Heart left ventricle (tissue), 16 donors: Measurements from ENCODE around the gene HAPLN2. TPM values are rescaled to one million over a fixed set of nuclear protein-coding genes. Genes with fewer than 3 reads are reported as not detected.

ENCODE experiments used
- ATAC-seq, 4 donors: fragments of 200-7000 bp; cut with Tn5 transposase; one replicate each; pipeline ENCODE4 v1.9.1; 2020 to 2022; ENCODE audit warnings: moderate library complexity in 4 of 4, mild to moderate bottlenecking in 3 of 4, moderate number of reproducible peaks in 1 of 4
- DNase-seq, 5 donors: peaks; one replicate each; pipeline ENCODE4 v3.0.0-alpha.2; 2020
- H3K27ac ChIP-seq, 12 donors: fragments of 200-600 bp; sonication (generic) in 4 of 12; one replicate each; pipeline versions ENCODE4 v1.5.0 to v1.8.0; 2016 to 2022; ENCODE audit warnings: mild to moderate bottlenecking in 2 of 12
- H3K27me3 ChIP-seq, 9 donors: fragments of 200-600 bp; sonication (generic) in 2 of 9; one replicate each; pipeline versions ENCODE4 v1.5.1 to v1.8.0; 2016 to 2022; ENCODE audit warnings: mild to moderate bottlenecking in 3 of 9
- H3K36me3 ChIP-seq, 9 donors: fragments of 200-600 bp; sonication (generic) in 2 of 9; one replicate each; pipeline versions ENCODE4 v1.5.0 to v1.8.0; 2018 to 2022; ENCODE audit warnings: mild to moderate bottlenecking in 2 of 9
- H3K4me1 ChIP-seq, 12 donors: fragments of 200-600 bp; sonication (generic) in 4 of 12; one replicate each; pipeline versions ENCODE4 v1.5.0 to v1.8.0; 2016 to 2022; ENCODE audit warnings: mild to moderate bottlenecking in 3 of 12
- H3K4me3 ChIP-seq, 12 donors: fragments of 200-600 bp; sonication (generic) in 4 of 12; one replicate each; pipeline versions ENCODE4 v1.5.0 to v1.8.0; 2017 to 2022; ENCODE audit warnings: mild to moderate bottlenecking in 9 of 12, moderate library complexity in 4 of 12
- H3K9me3 ChIP-seq, 12 donors: fragments of 200-600 bp; sonication (generic) in 4 of 12; one replicate each; pipeline versions ENCODE4 v1.5.0 to v1.8.0; 2016 to 2022; ENCODE audit warnings: mild to moderate bottlenecking in 1 of 12
- POLR2A ChIP-seq, 2 donors: fragments of 450-650 bp; IDR thresholded peaks; one replicate each; pipeline ENCODE4 v1.6.1; 2017; ENCODE audit warnings: antibody characterized with exemption in 2 of 2, mild to moderate bottlenecking in 2 of 2, moderate library complexity in 2 of 2
- WGBS, 4 donors: extraction: QIAGEN DNeasy Blood & Tissue Kit in 2 of 4; methylation state at CpG; one replicate each; pipeline versions ENCODE4 v1.1.5 to v1.1.7; 2013 to 2018; 5-methylcytosine and 5-hydroxymethylcytosine counted together
- intact Hi-C, 10 donors: fragments of 100-400 bp; cut with DNase I; formaldehyde crosslinking; loops; one replicate each; pipeline versions ENCODE4 v1.11.1 to v1.14.2; 2022
- polyA plus RNA-seq, 2 donors: library from polyadenylated mRNA; stranded (reverse); fragments of 200-250 nt; gene quantifications; one replicate each; pipeline ENCODE4 v1.2.3, GENCODE V29; 2013
- total RNA-seq, 9 donors: library from RNA; depleted of rRNA in 2 of 9; stranded (reverse); fragments of >200 nt in 2 of 9; fragmentation: NEBNext Ultra II Directional in 3 of 9; extraction: Animal tissue kit (Norgen Biotek cat#: 25700) in 3 of 9; gene quantifications; one replicate each; pipeline versions ENCODE4 v1.1.0 to v1.2.4, GENCODE V29; 2016 to 2023
- TF ChIP-seq, protein P1 (sequence below), 12 donors: fragments of 200-600 bp; sonication (generic) in 4 of 12; IDR thresholded peaks; one replicate each; pipeline versions ENCODE4 v1.5.0 to v1.8.0; 2018 to 2022; ENCODE audit warnings: antibody characterized with exemption in 12 of 12, mild to moderate bottlenecking in 5 of 12
- donor health status: ischemic (EF 13 %, LVEDD 7.1; RV severe dilation, severe dysfunction).
- donor health status: healthy with polysubstance abuse.
- donor health status: DM: no; HTN: yes; CAD: no.
- donor health status: DM: no; HTN: no; CAD: no.
- donor health status: ischemic (EF 25% LVEDD 6.9; RV normal size, moderate dysfunction).
- donor health status: ischemic (EF 25% LVEDD 5.7; RV mildly dilated, moderate dysfunction).
- donor health status: healthy.
- donor health status: DM: yes; HTN: yes; CAD: no.
- donor health status: ischemic (EF 35%, LVEDD 5.7; RV mildly dilated, moderate dysfunction).
- donor health status: nonischemic (EF 11% LVEDD 7.7; RV severe dilation, severe dysfunction).
- donor health status: DM: yes; HTN: yes; CAD: no.
- donor health status: PGD.
- donor health status: ischemic (EF 29% LVEDD 5.4; RV normal size, mild dysfunction).
- donor health status: nonischemic (EF 23%, LVEDD 6.1; RV moderate dilation, normal function).

Gene HAPLN2
- total and polyA plus RNA-seq, 11 donors = 0.52 to 3.0 (median 1.1) TPM

DNA sequence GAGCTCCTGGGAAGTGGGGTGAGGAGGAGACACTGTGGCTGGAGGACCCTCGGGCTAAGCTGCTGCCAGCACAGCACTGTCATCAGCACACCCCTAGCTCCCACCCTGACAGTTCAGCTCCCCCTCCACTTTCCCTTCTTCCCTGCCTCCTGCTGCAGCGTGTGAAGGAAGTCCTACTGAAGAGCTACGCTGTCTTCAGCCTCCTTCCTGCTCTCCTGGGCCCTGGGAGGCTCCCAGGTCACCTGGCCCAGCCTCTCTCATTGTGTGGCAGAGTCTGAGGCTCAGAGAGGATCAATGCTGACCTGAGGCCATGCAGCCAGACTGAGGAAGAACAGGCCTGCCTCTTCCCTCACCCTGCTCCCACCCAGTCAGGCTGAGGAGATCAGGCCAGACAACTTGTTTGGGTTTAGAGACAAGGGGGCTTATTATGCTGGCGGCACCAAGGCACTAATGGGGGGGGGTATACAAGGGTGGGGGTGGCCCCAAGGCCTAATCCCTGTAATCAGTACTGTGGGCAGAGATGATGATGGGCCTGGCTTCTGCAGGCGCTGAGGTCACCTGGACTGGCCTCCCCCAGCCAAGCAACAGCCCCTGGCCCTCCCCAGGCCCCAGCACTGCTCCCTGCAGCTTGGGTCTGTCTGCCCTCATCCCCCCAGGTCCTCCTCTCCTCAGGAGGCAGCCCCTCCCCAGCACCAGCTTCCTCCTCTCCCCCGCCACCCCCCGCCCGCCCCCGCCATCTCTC, 48.9 kb downstream of the HAPLN2 start:
- Histone ChIP-seq H3K9me3 (no peaks in the 10 kb centered on the region), H3K36me3 (peaks cover 0 to 32% (median 24%) of the 10 kb centered on the region in 9 donors), H3K4me3 (no peak overlapping the region), H3K27me3 (no peaks in the 10 kb centered on the region), H3K27ac (peak overlapping the region; percentile 90 to 99 (median 96)), H3K4me1 (peaks cover 53 to 100% (median 89%) of the 10 kb centered on the region in 12 donors)
- intact Hi-C loops = loop anchor here in 4 of 10 donors (5.0 to 10.0 kb wide), 3 partner anchors 163 to 553 kb away; partner anchors contain the start of genes MEF2D (in 3 of the 4) and LMNA (in 1 of the 4)
- 43 to 65% (median 56%) methylated on average over 8 to 9 of the region's 9 CpGs for WGBS, 4 donors
- TF ChIP-seq, protein P1, sequence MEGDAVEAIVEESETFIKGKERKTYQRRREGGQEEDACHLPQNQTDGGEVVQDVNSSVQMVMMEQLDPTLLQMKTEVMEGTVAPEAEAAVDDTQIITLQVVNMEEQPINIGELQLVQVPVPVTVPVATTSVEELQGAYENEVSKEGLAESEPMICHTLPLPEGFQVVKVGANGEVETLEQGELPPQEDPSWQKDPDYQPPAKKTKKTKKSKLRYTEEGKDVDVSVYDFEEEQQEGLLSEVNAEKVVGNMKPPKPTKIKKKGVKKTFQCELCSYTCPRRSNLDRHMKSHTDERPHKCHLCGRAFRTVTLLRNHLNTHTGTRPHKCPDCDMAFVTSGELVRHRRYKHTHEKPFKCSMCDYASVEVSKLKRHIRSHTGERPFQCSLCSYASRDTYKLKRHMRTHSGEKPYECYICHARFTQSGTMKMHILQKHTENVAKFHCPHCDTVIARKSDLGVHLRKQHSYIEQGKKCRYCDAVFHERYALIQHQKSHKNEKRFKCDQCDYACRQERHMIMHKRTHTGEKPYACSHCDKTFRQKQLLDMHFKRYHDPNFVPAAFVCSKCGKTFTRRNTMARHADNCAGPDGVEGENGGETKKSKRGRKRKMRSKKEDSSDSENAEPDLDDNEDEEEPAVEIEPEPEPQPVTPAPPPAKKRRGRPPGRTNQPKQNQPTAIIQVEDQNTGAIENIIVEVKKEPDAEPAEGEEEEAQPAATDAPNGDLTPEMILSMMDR (IDR thresholded peaks at IDR 0.05) = no peak
- TF ChIP-seq POLR2A (IDR thresholded peaks at IDR 0.05) = no peak
- peak in 3 of 4 donors; percentile 1 to 10 (median 2) for ATAC-seq
- no peak for DNase-seq

DNA sequence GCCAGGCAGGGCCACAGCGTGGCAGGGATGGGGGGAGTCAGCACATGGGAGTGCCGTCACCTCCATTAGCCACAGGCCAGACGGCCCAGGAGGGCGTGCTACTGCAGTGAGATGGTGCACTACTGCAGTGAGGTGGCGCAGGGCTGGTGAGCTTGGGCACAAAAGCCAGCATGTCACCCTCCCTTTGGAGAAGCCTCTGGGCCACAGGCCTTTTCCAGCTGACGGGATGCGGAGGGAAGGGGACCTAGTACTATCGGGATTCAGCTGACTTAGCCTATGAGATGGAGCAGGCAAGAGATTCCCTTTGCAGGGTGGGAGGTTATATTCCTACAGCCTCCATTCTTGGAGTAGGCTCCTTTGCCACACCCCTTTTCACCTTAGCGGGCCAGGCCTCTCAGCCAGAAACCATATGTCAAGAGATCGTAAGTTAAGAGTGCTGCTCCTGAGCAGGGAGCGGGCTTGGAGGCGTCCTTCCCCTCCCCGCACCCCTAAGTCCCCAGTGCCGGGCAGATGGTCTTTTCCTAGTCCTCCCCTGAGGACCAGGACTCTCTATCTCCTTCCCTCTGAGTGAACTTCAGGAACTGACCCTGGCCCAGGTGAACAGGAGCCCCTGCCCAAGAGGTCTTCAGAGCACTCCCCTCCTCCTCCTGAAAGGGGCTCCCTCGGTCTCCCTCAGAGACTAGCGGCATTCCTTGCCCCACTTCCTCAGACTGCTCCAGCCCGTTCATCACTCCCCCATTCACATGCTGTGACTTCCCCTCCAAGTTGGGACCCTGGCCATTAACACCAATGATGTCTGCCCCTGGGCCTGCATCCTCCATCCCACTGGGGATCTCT, 49.8 kb downstream of the HAPLN2 start:
- H3K27me3 ChIP-seq = no peaks in the 10 kb centered on the region
- peak overlapping the region; percentile 90 to 99 (median 96) for H3K27ac ChIP-seq
- no peak for ATAC-seq
- no peak overlapping the region for H3K4me3 ChIP-seq
- H3K4me1 ChIP-seq = peaks cover 44 to 100% (median 89%) of the 10 kb centered on the region in 12 donors
- WGBS, 4 donors = 65 to 73% (median 67%) methylated on average over 13 to 17 of the region's 17 CpGs
- H3K36me3 ChIP-seq = peaks cover 0 to 40% (median 26%) of the 10 kb centered on the region in 9 donors
- TF ChIP-seq POLR2A (IDR thresholded peaks at IDR 0.05) = no peak
- TF ChIP-seq, protein P1 (IDR thresholded peaks at IDR 0.05) = no peak
- no peak for DNase-seq
- no peaks in the 10 kb centered on the region for H3K9me3 ChIP-seq
- intact Hi-C loops = loop anchor here in 4 of 10 donors (5.0 to 10.0 kb wide), 3 partner anchors 164 to 554 kb away; partner anchors contain the start of genes MEF2D (in 3 of the 4) and LMNA (in 1 of the 4)

DNA sequence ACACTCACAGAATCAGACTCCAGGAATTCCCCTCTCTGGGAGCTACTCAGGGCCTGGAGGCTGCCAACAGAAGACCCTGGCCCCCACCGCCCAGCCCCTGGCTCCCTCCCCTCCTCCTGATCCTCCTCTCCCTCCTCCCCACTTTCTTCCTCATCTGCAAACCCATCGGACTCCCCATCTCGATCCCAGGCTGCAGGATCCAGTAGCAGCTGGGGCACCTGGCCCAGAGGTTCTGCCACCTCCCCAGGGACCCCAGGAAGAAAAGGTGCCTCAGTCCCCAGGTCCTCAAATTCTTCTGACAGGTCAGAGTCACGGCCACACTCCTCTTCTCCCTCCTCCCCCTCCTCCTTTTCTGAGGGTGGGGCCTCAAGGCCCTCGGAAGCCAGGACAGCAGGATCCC, 50.6 kb downstream of the HAPLN2 start:
- 49 to 71% (median 63%) methylated on average over 5 of the region's 5 CpGs for WGBS, 4 donors
- Histone ChIP-seq H3K36me3 (peaks cover 0 to 47% (median 28%) of the 10 kb centered on the region in 9 donors), H3K9me3 (no peaks in the 10 kb centered on the region), H3K27me3 (no peaks in the 10 kb centered on the region), H3K4me3 (no peak overlapping the region), H3K4me1 (peaks cover 38 to 100% (median 89%) of the 10 kb centered on the region in 12 donors), H3K27ac (peak overlapping the region; percentile 90 to 99 (median 96))
- TF ChIP-seq, protein P1 (IDR thresholded peaks at IDR 0.05) = no peak
- TF ChIP-seq POLR2A (IDR thresholded peaks at IDR 0.05) = no peak
- no peak for DNase-seq
- intact Hi-C loops = loop anchor here in 4 of 10 donors (5.0 to 10.0 kb wide), 3 partner anchors 165 to 555 kb away; partner anchors contain the start of genes MEF2D (in 3 of the 4) and LMNA (in 1 of the 4)
- ATAC-seq = no peak
